ENCODE data around the gene CDC42. TPM values are rescaled to one million over a fixed set of nuclear protein-coding genes. Genes with fewer than 3 reads are reported as not detected.

CDC42 gene
- total RNA-seq, 3 donors from 2014 or later (not counting 1 experiment from before 2014, with no cell fraction given): 454 to 470 (median 463) TPM

- H3K4me3 Mint-ChIP-seq: no peak overlapping the region
- peaks cover 24 to 45% of the 10 kb centered on the region in 2 donors for H3K4me1 Mint-ChIP-seq
These were observed 6.8 kb upstream of the CDC42 start for GRCh38 chr1:22045604-22046228.

GRCh38 chr1:22048351-22049192, 3.9 kb upstream of the CDC42 start:
- Mint-ChIP-seq H3K9me3 (no peaks in the 10 kb centered on the region), H3K36me3 (no peaks in the 10 kb centered on the region), H3K27me3 (ENCODE audit: low read depth in 2 of 2) (no peaks in the 10 kb centered on the region), H3K4me3 (no peak overlapping the region), H3K27ac (peak overlapping the region in 1 of 2 donors; percentile 31), H3K4me1 (peaks cover 12 to 38% of the 10 kb centered on the region in 2 donors)
- no peaks in the 10 kb centered on the region for H3K36me3 ChIP-seq (ENCODE audit: control insufficient read depth, insufficient read depth, low read length)
- no peak overlapping the region for H3K4me3 ChIP-seq (ENCODE audit: low read length)
- no peak for TF ChIP-seq CTCF (IDR thresholded peaks at IDR 0.05)
- H3K27ac ChIP-seq (ENCODE audit: low read length): no peak overlapping the region
- intact Hi-C loops (cut with micrococcal nuclease): no loop called here
- peaks cover 7% of the 10 kb centered on the region for H3K4me1 ChIP-seq (ENCODE audit: control insufficient read depth, insufficient read depth, low read length)
- no peak for DNase-seq
- WGBS (ENCODE audit: insufficient coverage): 84% methylated on average over 8 of the region's 8 CpGs
- no peaks in the 10 kb centered on the region for H3K9me3 ChIP-seq (ENCODE audit: control insufficient read depth, insufficient read depth, low read length)
- ATAC-seq: no peak
- H3K27me3 ChIP-seq (ENCODE audit: control insufficient read depth, insufficient read depth, low read length): no peaks in the 10 kb centered on the region

More at GRCh38 chr1:22045604-22046228, 6.8 kb upstream of the CDC42 start:
- TF ChIP-seq CTCF (IDR thresholded peaks at IDR 0.05): no peak
- H3K4me1 ChIP-seq (ENCODE audit: control insufficient read depth, insufficient read depth, low read length): peaks cover 17% of the 10 kb centered on the region
- no peak for DNase-seq
- intact Hi-C loops (cut with micrococcal nuclease): no loop called here
- H3K27ac ChIP-seq (ENCODE audit: low read length): no peak overlapping the region
- Mint-ChIP-seq H3K36me3 (no peaks in the 10 kb centered on the region), H3K27ac (no peak overlapping the region), H3K9me3 (no peaks in the 10 kb centered on the region), H3K27me3 (ENCODE audit: low read depth in 2 of 2) (no peaks in the 10 kb centered on the region)
- WGBS (ENCODE audit: insufficient coverage): 100% methylated on average over 1 of the region's 2 CpGs
- no peak for ATAC-seq
- no peaks in the 10 kb centered on the region for H3K9me3 ChIP-seq (ENCODE audit: control insufficient read depth, insufficient read depth, low read length)
- no peak overlapping the region for H3K4me3 ChIP-seq (ENCODE audit: low read length)
- no peaks in the 10 kb centered on the region for H3K36me3 ChIP-seq (ENCODE audit: control insufficient read depth, insufficient read depth, low read length)
- H3K27me3 ChIP-seq (ENCODE audit: control insufficient read depth, insufficient read depth, low read length): no peaks in the 10 kb centered on the region

GRCh38 chr1:22050330-22050729, 2.2 kb upstream of the CDC42 start:
- Histone ChIP-seq H3K4me1 (ENCODE audit: control insufficient read depth, insufficient read depth, low read length) (peaks cover 20% of the 10 kb centered on the region), H3K27me3 (ENCODE audit: control insufficient read depth, insufficient read depth, low read length) (no peaks in the 10 kb centered on the region), H3K9me3 (ENCODE audit: control insufficient read depth, insufficient read depth, low read length) (no peaks in the 10 kb centered on the region), H3K4me3 (ENCODE audit: low read length) (no peak overlapping the region), H3K36me3 (ENCODE audit: control insufficient read depth, insufficient read depth, low read length) (no peaks in the 10 kb centered on the region), H3K27ac (ENCODE audit: low read length) (no peak overlapping the region)
- ATAC-seq (no peak), DNase-seq (no peak)
- Mint-ChIP-seq H3K27me3 (ENCODE audit: low read depth in 2 of 2) (no peaks in the 10 kb centered on the region), H3K36me3 (no peaks in the 10 kb centered on the region), H3K4me3 (no peak overlapping the region), H3K27ac (no peak overlapping the region), H3K4me1 (peaks cover 27 to 46% of the 10 kb centered on the region in 2 donors), H3K9me3 (no peaks in the 10 kb centered on the region)
- TF ChIP-seq CTCF (IDR thresholded peaks at IDR 0.05): no peak
- intact Hi-C loops (cut with micrococcal nuclease): loop anchor here (5.0 kb wide), 1 partner anchor 37 kb away; no protein-coding TSS in a partner anchor
- WGBS (ENCODE audit: insufficient coverage): 100% methylated on average over 3 of the region's 3 CpGs
